B cell (primary cell): ENCODE data around the gene CCL25. TPM values are rescaled to one million over a fixed set of nuclear protein-coding genes. Genes with fewer than 3 reads are reported as not detected.

Source experiments
- ATAC-seq: fragments of 200-7000 bp; cut with Tn5 transposase; one replicate; pipeline ENCODE4 v1.10.0; 2021; ENCODE audit warnings: low read depth, mild to moderate bottlenecking, moderate number of reproducible peaks, moderate library complexity
- CTCF ChIA-PET: fragments of 350-600 bp; sonication (Branson Sonifier 250); formaldehyde crosslinking; loops from one replicate; lab custom pipeline; 2021; ENCODE audit warnings: antibody characterized with exemption, inconsistent platforms; lab: Charles Lee
- POLR2A ChIA-PET: fragments of 350-600 bp; sonication (Branson Sonifier 250); formaldehyde crosslinking; loops from one replicate; lab custom pipeline; 2021; ENCODE audit warnings: antibody characterized with exemption; lab: Charles Lee
- DNase-seq: peaks from one replicate; pipeline ENCODE4 v3.0.0; 2013
- H2AFZ ChIP-seq: 2 replicates; pipeline ENCODE4 v1.6.1; 2012; ENCODE audit warnings: mild to moderate bottlenecking, low read depth, low read length; ENCODE audit not compliant: insufficient read depth, poor library complexity, severe bottlenecking
- H3K27ac ChIP-seq, 2 donors: 1 replicate in 1 of 2; 2 replicates in 1 of 2; pipeline ENCODE4 v1.5.1; 2012 to 2013; ENCODE audit warnings: low read length in 2 of 2, mild to moderate bottlenecking in 2 of 2, moderate library complexity in 1 of 2
- H3K27me3 ChIP-seq, 4 experiments: fragments of 200-600 bp in 1 of 4; sonication (generic) in 1 of 4; replicated peaks in 1 of 4; 1 replicate in 2 of 4; 2 replicates in 2 of 4; pipeline versions ENCODE4 v1.6.1 to v1.7.0; 2013 to 2016; ENCODE audit warnings: low read length in 3 of 4, mild to moderate bottlenecking in 2 of 4, mixed read lengths in 1 of 4, moderate library complexity in 1 of 4; ENCODE audit not compliant: insufficient read depth in 4 of 4, control insufficient read depth in 3 of 4; ENCODE audit errors: control extremely low read depth in 1 of 4
- H3K36me3 ChIP-seq, 2 experiments: replicated peaks in 1 of 2; 1 replicate in 1 of 2; 2 replicates in 1 of 2; pipeline versions ENCODE4 v1.6.1 to v1.7.1; 2013; ENCODE audit warnings: low read length in 1 of 2; ENCODE audit not compliant: insufficient read depth in 2 of 2, control insufficient read depth in 1 of 2; ENCODE audit errors: control extremely low read depth in 1 of 2, extremely low read depth in 1 of 2
- H3K4me1 ChIP-seq, 2 donors: fragments of 200-600 bp in 1 of 2; sonication (generic) in 1 of 2; 1 replicate in 1 of 2; 2 replicates in 1 of 2; pipeline versions ENCODE4 v1.5.1 to v1.6.1; 2013 to 2017; ENCODE audit warnings: low read length in 2 of 2; ENCODE audit not compliant: control insufficient read depth in 2 of 2, insufficient read depth in 2 of 2
- H3K4me2 ChIP-seq: replicated peaks from 2 replicates; pipeline ENCODE3; 2012; ENCODE audit warnings: mild to moderate bottlenecking, low read depth, low read length; ENCODE audit not compliant: poor library complexity, severe bottlenecking
- H3K4me3 ChIP-seq, 5 experiments: fragments of 200-600 bp in 1 of 5; sonication (generic) in 1 of 5; 1 replicate in 3 of 5; 2 replicates in 2 of 5; pipeline versions ENCODE4 v1.5.1 to v1.7.0; 2011 to 2016; ENCODE audit warnings: low read length in 4 of 5, mild to moderate bottlenecking in 4 of 5, low read depth in 2 of 5, control low read depth in 1 of 5, moderate library complexity in 1 of 5; ENCODE audit not compliant: insufficient read depth in 1 of 5; ENCODE audit errors: control extremely low read depth in 1 of 5, extremely low read depth in 1 of 5
- H3K79me2 ChIP-seq: fragments of 200-600 bp; sonication (generic); one replicate; pipeline ENCODE4 v1.6.0; 2016; ENCODE audit warnings: low read length; ENCODE audit not compliant: control insufficient read depth, insufficient read depth
- H3K9ac ChIP-seq: fragments of 200-600 bp; sonication (generic); 2 replicates; pipeline ENCODE4 v1.6.1; 2017; ENCODE audit warnings: mild to moderate bottlenecking, low read length, moderate library complexity
- H3K9me3 ChIP-seq, 3 donors: one replicate each; pipeline versions ENCODE4 v1.6.1 to v1.7.1; 2013; ENCODE audit warnings: low read length in 2 of 3; ENCODE audit not compliant: control insufficient read depth in 2 of 3, insufficient read depth in 1 of 3; ENCODE audit errors: control extremely low read depth in 1 of 3
- H4K20me1 ChIP-seq: 2 replicates; pipeline ENCODE4 v1.6.0; 2012; ENCODE audit warnings: mild to moderate bottlenecking, low read length; ENCODE audit not compliant: insufficient read depth, control insufficient read depth, poor library complexity, severe bottlenecking
- H3K27ac Mint-ChIP-seq: one replicate; pipeline ENCODE4 v1.8.0; 2021; ENCODE audit warnings: mixed read lengths
- H3K27me3 Mint-ChIP-seq: one replicate; pipeline ENCODE4 v1.8.0; 2021; ENCODE audit warnings: mixed read lengths
- H3K4me1 Mint-ChIP-seq: one replicate; pipeline ENCODE4 v1.8.0; 2021; ENCODE audit warnings: mixed read lengths
- H3K4me3 Mint-ChIP-seq: one replicate; pipeline ENCODE4 v1.8.0; 2021; ENCODE audit warnings: mixed read lengths
- H3K9me3 Mint-ChIP-seq: one replicate; pipeline ENCODE4 v1.8.0; 2022; ENCODE audit warnings: mixed read lengths; ENCODE audit not compliant: insufficient read depth
- CTCF ChIP-seq: fragments of 200-600 bp; IDR thresholded peaks from one replicate; pipeline ENCODE4 v1.8.0; 2022; ENCODE audit warnings: antibody characterized with exemption, mild to moderate bottlenecking
- EZH2 ChIP-seq: IDR thresholded peaks from 2 replicates; pipeline ENCODE4 v1.6.1; 2012; ENCODE audit warnings: borderline replicate concordance, low read depth, mild to moderate bottlenecking, moderate library complexity, low read length; ENCODE audit not compliant: insufficient read depth, poor library complexity, severe bottlenecking
- WGBS: methylation state at CpG from one replicate; pipeline ENCODE4 v1.1.5; 2013; ENCODE audit warnings: missing lambda C conversion rate; ENCODE audit not compliant: insufficient coverage; 5-methylcytosine and 5-hydroxymethylcytosine counted together
- intact Hi-C: fragments of 100-400 bp; cut with micrococcal nuclease; formaldehyde crosslinking; loops from one replicate; pipeline ENCODE4 v1.10.0; 2022
- polyA plus RNA-seq: library from polyadenylated mRNA; depleted of rRNA; stranded (reverse); fragments of >200 nt; gene quantifications from 2 replicates; pipeline ENCODE4 v1.2.3, GENCODE V29; 2012
- total RNA-seq, 2 donors: library from RNA; stranded (reverse); fragments of 120-200 nt in 1 of 2; gene quantifications; 1 replicate in 1 of 2; 2 replicates in 1 of 2; pipeline versions ENCODE4 v1.2.3 to v1.2.4, GENCODE V29; 2013 to 2022

Gene CCL25
- total and polyA plus RNA-seq, 2 donors (not counting 1 experiment from before 2014, with no cell fraction given), result 0.28 TPM; not detected in 1

GRCh38 chr19:8004723-8005513 lies 47.6 kb upstream of the CCL25 start:
- peak overlapping the region; percentile 95 for H3K4me3 Mint-ChIP-seq
- TF ChIP-seq EZH2, result no peak
- TF ChIP-seq CTCF, result no peak
- peak overlapping the region in 1 of 2 donors; percentile 53 for H3K27ac ChIP-seq
- H3K4me1 ChIP-seq, result peaks cover 25 to 42% of the 10 kb centered on the region in 2 donors
- H3K4me3 ChIP-seq, result peak overlapping the region; percentile 23 to 68 (median 56)
- peaks cover 42% of the 10 kb centered on the region for H3K4me1 Mint-ChIP-seq
- H4K20me1 ChIP-seq, result peaks cover 47% of the 10 kb centered on the region
- no peaks in the 10 kb centered on the region for H3K9me3 Mint-ChIP-seq
- H3K79me2 ChIP-seq, result peaks cover 53% of the 10 kb centered on the region
- intact Hi-C loops, result loop anchor here (1.0 to 5.0 kb wide), 2 partner anchors 85 to 507 kb away; partner anchors contain the start of genes SNAPC2 and ZNF414
- peak overlapping the region; percentile 89 for H3K4me2 ChIP-seq
- ChIA-PET CTCF (interaction anchor here (0.5 to 3.6 kb wide), 6 partner anchors 9 to 1868 kb away, joined by 3 to 18 read pairs (median 3); partner anchors contain the start of gene TIMM44), POLR2A (interaction anchor here (0.6 kb wide), 1 partner anchor 183 kb away, joined by 4 read pairs; no protein-coding TSS in a partner anchor)
- under 1% methylated on average over 72 of the region's 74 CpGs for WGBS
- peaks cover 1 to 2% of the 10 kb centered on the region in 2 experiments for H3K36me3 ChIP-seq
- no peaks in the 10 kb centered on the region for H3K27me3 Mint-ChIP-seq
- peak; percentile 51 for DNase-seq
- H2AFZ ChIP-seq, result peak overlapping the region; percentile 38
- H3K9ac ChIP-seq, result peak overlapping the region; percentile 74
- ATAC-seq, result peak; percentile 13
- H3K27me3 ChIP-seq, result no peaks in the 10 kb centered on the region
- H3K27ac Mint-ChIP-seq, result peak overlapping the region; percentile 85
- no peaks in the 10 kb centered on the region for H3K9me3 ChIP-seq
